ENCODE data around the gene HSPB8. TPM values are rescaled to one million over a fixed set of nuclear protein-coding genes. Genes with fewer than 3 reads are reported as not detected.

HSPB8 gene
- total RNA-seq, 4 donors from 2014 or later = 13.1 to 23.9 (median 19.8) TPM

DNA sequence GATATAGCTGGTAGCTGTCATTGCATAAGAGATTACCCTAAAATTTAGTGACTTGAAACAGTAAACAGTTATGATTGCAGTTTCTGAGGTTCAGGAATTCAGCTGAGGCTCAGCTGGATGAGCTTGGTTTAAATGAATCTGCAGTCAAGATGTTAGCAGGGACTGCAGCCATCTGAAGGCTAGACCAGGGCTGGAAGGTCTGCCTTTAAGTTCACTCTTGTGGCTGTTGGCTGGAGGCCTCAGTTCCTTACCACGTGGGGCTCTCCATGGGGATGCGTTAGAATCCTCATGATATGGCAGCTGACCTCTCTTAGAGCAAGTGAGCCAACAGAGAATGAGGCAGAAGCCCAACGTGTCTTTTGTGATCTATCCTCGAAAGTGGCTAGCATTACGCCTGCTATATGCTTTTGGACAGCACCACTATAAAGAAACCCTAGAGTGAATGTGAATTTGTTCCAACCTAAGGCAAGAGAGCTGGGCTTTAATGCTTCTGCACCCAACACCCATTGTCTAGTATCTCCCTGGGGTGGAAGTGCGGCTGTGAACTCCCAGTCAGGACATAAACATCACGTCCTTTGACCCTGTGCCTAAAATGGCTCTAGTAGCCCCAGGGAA is 26.0 kb downstream of the HSPB8 start:
- H3K4me3 ChIP-seq = no peak overlapping the region
- no peak overlapping the region for H3K27ac ChIP-seq
- no peak for DNase-seq (ENCODE audit: low spot score in 2 of 2)
- H3K4me1 ChIP-seq = no peaks in the 10 kb centered on the region
- H3K9me3 ChIP-seq = no peaks in the 10 kb centered on the region
- WGBS, 2 donors = 60 to 65% methylated on average over 7 of the region's 7 CpGs
- no peaks in the 10 kb centered on the region for H3K36me3 ChIP-seq
- TF ChIP-seq, protein P1, sequence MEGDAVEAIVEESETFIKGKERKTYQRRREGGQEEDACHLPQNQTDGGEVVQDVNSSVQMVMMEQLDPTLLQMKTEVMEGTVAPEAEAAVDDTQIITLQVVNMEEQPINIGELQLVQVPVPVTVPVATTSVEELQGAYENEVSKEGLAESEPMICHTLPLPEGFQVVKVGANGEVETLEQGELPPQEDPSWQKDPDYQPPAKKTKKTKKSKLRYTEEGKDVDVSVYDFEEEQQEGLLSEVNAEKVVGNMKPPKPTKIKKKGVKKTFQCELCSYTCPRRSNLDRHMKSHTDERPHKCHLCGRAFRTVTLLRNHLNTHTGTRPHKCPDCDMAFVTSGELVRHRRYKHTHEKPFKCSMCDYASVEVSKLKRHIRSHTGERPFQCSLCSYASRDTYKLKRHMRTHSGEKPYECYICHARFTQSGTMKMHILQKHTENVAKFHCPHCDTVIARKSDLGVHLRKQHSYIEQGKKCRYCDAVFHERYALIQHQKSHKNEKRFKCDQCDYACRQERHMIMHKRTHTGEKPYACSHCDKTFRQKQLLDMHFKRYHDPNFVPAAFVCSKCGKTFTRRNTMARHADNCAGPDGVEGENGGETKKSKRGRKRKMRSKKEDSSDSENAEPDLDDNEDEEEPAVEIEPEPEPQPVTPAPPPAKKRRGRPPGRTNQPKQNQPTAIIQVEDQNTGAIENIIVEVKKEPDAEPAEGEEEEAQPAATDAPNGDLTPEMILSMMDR (IDR thresholded peaks at IDR 0.05) = no peak
- TF ChIP-seq POLR2A (IDR thresholded peaks at IDR 0.05) = no peak
- no peak for TF ChIP-seq EP300 (IDR thresholded peaks at IDR 0.05)
- no peaks in the 10 kb centered on the region for H3K27me3 ChIP-seq

GRCh38 chr12:119206348-119207062 is 27.8 kb downstream of the HSPB8 start:
- TF ChIP-seq EP300 (IDR thresholded peaks at IDR 0.05) (no peak), POLR2A (IDR thresholded peaks at IDR 0.05) (no peak)
- TF ChIP-seq, protein P1 (IDR thresholded peaks at IDR 0.05) = no peak
- Histone ChIP-seq H3K36me3 (no peaks in the 10 kb centered on the region), H3K4me1 (no peaks in the 10 kb centered on the region), H3K27me3 (no peaks in the 10 kb centered on the region), H3K4me3 (no peak overlapping the region), H3K27ac (no peak overlapping the region), H3K9me3 (no peaks in the 10 kb centered on the region)
- DNase-seq (ENCODE audit: low spot score in 2 of 2) = no peak
- WGBS, 2 donors = 52 to 56% methylated on average over 8 of the region's 8 CpGs

- Histone ChIP-seq H3K9me3 (no peaks in the 10 kb centered on the region), H3K36me3 (no peaks in the 10 kb centered on the region), H3K4me3 (no peak overlapping the region), H3K27me3 (no peaks in the 10 kb centered on the region), H3K27ac (no peak overlapping the region), H3K4me1 (no peaks in the 10 kb centered on the region)
- TF ChIP-seq EP300 (IDR thresholded peaks at IDR 0.05) (no peak), POLR2A (IDR thresholded peaks at IDR 0.05) (no peak)
- TF ChIP-seq, protein P1 (IDR thresholded peaks at IDR 0.05) = no peak
- WGBS, 2 donors = 63 to 88% methylated on average over 2 of the region's 2 CpGs
- no peak for DNase-seq (ENCODE audit: low spot score in 2 of 2)
Observed at GRCh38 chr12:119207063-119207560, 28.4 kb downstream of the HSPB8 start.

- Histone ChIP-seq H3K27ac (peak overlapping the region in 1 of 4 donors; percentile 38), H3K4me1 (no peaks in the 10 kb centered on the region), H3K9me3 (no peaks in the 10 kb centered on the region), H3K4me3 (no peak overlapping the region), H3K36me3 (no peaks in the 10 kb centered on the region), H3K27me3 (no peaks in the 10 kb centered on the region)
- 15 to 22% methylated on average over 5 of the region's 6 CpGs for WGBS, 2 donors
- TF ChIP-seq, protein P1 (IDR thresholded peaks at IDR 0.05) = no peak
- TF ChIP-seq EP300 (IDR thresholded peaks at IDR 0.05) (peak in 1 of 2 donors; percentile 47), POLR2A (IDR thresholded peaks at IDR 0.05) (no peak)
- peak; percentile 45 to 75 for DNase-seq (ENCODE audit: low spot score in 2 of 2)
Observed at GRCh38 chr12:119208626-119209061, 29.9 kb downstream of the HSPB8 start.

DNA sequence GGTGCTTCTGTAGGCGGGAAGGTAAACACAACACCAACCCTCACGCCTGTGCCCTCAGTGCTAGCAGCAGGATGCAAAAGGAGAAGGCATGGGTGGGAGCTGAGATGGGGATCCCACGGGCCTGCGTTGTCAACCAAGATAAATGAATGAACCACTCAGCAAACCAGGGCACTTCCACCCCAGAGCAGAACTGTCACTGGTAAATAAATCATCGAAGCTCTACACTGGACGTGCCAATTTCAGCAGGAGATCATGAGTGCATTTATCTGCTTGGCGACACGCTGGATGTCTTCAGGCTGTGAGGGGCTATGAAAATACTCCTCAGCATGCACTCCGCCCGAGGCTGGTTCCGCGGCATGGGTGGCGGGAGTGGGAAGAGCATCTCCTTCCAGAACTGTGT is 33.2 kb downstream of the HSPB8 start:
- 76 to 80% methylated on average over 13 of the region's 13 CpGs for WGBS, 2 donors
- TF ChIP-seq, protein P1 (IDR thresholded peaks at IDR 0.05) = no peak
- TF ChIP-seq EP300 (IDR thresholded peaks at IDR 0.05) (no peak), POLR2A (IDR thresholded peaks at IDR 0.05) (no peak)
- H3K4me3 ChIP-seq = no peak overlapping the region
- no peaks in the 10 kb centered on the region for H3K9me3 ChIP-seq
- no peak overlapping the region for H3K27ac ChIP-seq
- H3K36me3 ChIP-seq = no peaks in the 10 kb centered on the region
- no peaks in the 10 kb centered on the region for H3K27me3 ChIP-seq
- H3K4me1 ChIP-seq = no peaks in the 10 kb centered on the region
- no peak for DNase-seq (ENCODE audit: low spot score in 2 of 2)

Measured in tibial nerve (tissue), 4 donors.